HG03457 (cell line): ENCODE data around the gene PFN4.
"Not testable (repeated sequence)": the region's sequence is repeated elsewhere in the genome, so short reads cannot be mapped to it uniquely, and the experiment has no call there.

Experiments
- ATAC-seq: cut with Tn5 transposase; IDR thresholded peaks from one replicate; pipeline ENCODE4 v1.9.1; 2021; ENCODE audit warnings: moderate number of reproducible peaks; ENCODE audit not compliant: unreplicated experiment

Gene PFN4

GRCh38 chr2:24115057-24115456, 8.1 kb downstream of the PFN4 start:
- ATAC-seq: no peak

DNA sequence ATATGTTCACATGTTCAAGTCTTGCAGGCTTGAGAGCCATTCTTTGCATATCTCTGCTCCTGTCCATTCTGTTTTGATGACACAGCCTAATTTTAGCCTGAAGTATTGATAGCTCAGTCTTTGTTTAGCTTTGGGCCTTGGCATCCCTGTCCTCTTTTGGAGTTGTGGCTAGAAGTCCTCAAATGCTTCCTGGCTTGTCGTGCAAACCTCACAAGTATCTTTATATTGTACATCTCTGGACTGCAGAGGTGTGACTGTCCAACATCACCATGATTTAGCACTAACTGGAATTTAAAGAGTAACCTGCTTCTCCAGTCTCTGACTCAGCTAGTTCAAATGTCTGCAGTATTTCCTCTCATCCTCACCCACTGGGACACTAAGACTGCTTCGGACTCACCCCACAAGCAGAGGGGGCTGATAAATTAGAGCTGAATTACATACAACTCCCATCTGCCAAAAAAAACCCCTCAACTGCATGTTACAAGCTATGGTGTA, 11.7 kb downstream of the PFN4 start:
- no peak for ATAC-seq

- no peak for ATAC-seq
Observed at GRCh38 chr2:24110660-24111303, 12.4 kb downstream of the PFN4 start.

DNA sequence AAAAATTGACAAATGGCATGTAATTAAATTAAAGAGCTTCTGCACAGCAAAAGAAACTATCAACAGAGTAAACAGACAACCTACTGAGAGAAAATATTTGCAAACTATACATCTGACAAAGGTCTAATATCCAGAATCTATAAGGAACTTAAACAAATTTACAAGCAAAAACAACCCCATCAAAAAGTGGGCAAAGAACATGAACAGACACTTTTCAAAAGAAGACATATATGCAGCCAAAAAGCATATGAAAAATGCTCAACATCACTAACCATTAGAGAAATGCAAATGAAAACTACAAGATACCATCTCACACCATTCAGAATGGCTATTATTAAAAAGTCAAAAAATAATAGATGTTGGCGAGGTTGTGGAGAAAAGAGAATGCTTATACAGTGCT, 13.7 kb downstream of the PFN4 start:
- ATAC-seq: not testable (repeated sequence)

GRCh38 chr2:24107336-24107735, 15.8 kb downstream of the PFN4 start:
- no peak for ATAC-seq

- ATAC-seq: no peak
Observed at GRCh38 chr2:24106786-24107185, 16.3 kb downstream of the PFN4 start.

GRCh38 chr2:24105816-24106215, 17.3 kb downstream of the PFN4 start:
- no peak for ATAC-seq

- no peak for ATAC-seq
Observed at GRCh38 chr2:24104906-24105305, 18.2 kb downstream of the PFN4 start.

DNA sequence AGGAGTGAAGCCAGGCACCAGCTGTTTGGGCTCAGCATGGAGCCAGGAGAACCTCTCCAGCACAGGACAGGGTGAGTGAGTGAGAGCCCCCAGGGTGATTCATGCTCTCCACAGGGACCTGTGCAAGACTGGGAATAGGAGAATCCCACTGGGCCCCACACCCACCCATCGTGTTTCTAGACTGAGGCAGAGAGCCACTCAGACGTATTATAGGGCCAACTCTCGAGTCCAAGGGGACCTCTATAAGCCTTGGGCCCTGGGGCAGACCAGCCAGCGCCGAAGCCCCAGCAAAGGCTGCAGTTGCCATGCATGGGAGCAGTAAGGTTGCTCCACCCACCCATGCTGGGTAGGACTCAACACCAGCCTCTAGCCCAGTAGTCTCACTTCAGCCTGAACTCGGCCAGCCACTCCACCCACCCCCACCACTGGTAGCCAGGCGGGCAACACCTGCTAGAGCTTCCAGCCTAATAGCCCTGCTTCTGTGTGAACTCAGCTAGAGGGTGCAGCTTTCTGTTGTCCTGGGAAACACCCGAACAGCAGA, 19.0 kb downstream of the PFN4 start:
- no peak for ATAC-seq

DNA sequence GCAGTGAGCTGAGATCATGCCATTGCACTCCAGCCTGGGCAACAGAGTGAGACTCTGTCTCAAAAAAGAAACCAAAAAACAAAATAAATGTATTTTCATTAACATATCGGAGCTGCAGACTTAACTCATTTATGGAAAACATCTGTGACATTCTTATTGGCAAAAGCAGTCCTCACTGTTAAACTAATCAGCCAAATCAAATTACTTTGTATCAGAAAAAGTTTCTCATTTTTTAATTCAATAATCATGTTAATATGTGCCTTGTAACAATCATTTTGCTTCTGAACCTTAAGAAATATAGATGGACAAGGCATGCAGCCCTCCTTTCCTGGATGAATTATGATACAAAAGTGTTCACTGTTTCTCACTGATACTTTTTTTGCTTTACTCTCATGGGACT, 20.5 kb downstream of the PFN4 start:
- ATAC-seq: no peak

DNA sequence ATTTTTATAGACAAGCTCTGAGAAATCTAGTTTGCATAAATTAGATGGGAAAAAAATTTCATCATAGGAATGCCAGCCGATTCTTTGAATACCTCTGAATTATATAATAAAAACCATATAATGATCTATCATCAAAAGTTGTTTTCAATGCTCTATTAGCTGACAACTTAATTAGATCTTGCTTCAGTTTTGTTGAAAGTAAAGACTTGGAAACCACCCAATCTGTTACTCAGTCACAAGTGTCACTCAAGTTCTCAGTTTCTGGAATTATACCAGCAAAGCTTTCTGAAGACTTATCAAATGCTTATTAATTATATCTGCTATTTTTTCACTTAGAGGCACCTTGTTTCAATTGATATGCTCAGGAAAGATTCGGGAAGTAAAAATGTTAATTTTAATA, 21.1 kb downstream of the PFN4 start:
- ATAC-seq: no peak

DNA sequence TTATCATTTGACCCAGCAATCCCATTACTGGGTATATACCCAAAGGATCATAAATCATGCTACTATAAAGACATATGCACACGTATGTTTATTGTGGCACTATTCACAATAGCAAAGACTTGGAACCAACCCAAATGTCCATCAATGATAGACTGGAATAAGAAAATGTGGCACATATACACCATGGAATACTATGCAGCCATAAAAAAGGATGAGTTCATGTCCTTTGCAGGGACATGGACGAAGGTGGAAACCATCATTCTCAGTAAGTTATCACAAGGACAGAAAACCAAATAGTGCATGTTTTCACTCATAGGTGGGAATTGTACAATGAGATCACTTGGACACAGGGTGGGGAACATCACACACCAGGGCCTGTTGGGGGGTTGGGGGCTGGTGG, 22.4 kb downstream of the PFN4 start:
- not testable (repeated sequence) for ATAC-seq

DNA sequence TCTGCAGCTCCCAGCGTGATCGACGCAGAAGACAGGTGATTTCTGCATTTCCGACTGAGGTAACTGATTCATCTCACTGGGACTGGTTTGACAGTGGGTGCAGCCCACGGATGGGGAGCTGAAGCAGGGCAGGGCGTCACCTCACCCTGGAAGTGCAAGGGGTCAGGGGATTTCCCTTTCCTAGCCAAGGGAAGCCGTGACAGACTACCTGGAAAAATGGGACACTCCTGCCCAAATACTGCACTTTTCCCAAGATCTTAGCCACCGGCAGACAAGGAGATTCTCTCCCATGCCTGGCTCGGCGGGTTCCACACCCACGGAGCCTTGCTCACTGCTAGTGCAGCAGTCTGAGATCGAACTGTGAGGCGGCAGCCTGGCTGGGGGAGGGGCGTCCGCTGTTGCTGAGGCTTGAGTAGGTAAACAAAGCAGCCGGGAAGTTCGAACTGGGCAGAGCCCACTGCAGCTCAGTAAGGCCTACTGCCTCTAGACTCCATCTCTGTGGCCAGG, 27.9 kb downstream of the PFN4 start:
- ATAC-seq: not testable (repeated sequence)

DNA sequence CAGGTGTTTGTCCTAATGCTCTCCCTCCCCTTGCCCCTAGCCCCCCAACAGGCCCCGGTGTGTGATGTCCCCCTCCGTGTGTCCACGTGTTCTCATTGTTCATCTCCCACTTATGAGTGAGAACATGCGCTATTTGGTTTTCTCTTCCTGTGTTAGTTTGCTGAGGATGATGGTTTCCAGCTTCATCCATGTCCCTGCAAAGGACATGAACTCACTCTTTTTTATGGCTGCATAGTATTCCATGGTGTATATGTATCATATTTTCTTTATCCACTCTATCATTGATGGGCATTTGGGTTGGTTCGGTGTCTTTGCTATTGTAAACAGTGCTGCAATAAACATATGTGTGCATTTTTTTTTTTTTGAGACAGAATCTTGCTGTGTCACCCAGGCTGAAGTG, 29.9 kb downstream of the PFN4 start:
- not testable (repeated sequence) for ATAC-seq

- no peak for ATAC-seq
Observed at GRCh38 chr2:24088821-24089359, 34.2 kb downstream of the PFN4 start.

- ATAC-seq: no peak
Observed at GRCh38 chr2:24087032-24087431, 36.1 kb downstream of the PFN4 start.

GRCh38 chr2:24086241-24086640, 36.9 kb downstream of the PFN4 start:
- no peak for ATAC-seq

- ATAC-seq: no peak
Observed at GRCh38 chr2:24085200-24085489, 38.0 kb downstream of the PFN4 start.

DNA sequence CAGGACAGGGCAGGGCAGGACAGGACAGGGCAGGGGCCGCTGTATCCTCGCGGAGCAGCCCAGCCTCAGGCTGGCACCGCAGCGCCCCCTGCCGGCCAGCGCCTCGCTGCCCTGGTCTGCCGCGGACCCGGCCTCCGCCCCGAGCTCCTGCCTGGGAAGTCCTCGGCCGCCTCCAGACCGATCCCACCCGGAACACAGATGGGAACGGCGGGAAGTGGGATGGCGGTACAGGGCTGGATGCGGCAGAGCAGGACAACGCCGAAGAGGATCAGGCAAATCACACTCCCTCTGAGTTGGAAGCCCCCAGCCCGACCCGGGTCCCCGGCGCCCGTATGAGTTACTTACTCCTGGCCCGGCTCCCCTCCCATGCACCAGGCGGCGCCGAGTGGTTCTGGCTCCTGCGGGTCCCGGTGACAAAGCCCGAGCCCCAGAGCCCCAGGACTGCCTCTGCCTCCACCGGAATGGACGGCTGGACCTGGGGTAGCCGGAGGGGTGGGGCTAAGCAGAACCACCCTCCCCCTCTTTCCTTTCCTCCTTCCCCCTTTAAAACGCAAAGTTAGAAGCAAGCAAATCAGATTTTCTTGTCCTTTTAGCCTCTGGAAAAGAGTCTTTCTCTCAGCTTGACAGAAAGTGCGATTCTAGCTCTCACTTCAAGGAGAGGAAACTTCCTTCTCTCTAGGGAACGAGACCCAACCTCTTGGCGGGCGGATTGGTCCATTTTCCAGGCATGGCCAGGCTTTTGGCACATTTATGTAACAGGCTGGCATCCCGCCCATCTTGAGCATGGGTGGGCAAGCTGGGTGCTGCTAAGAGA, 38.5 kb downstream of the PFN4 start, which contains the start of gene TP53I3:
Gene TP53I3, minus strand, starts transcription at position 449 of the 814 bp plus-strand sequence. CDS start 508 bp downstream, outside the sequence.
- ATAC-seq: peak; percentile 67

DNA sequence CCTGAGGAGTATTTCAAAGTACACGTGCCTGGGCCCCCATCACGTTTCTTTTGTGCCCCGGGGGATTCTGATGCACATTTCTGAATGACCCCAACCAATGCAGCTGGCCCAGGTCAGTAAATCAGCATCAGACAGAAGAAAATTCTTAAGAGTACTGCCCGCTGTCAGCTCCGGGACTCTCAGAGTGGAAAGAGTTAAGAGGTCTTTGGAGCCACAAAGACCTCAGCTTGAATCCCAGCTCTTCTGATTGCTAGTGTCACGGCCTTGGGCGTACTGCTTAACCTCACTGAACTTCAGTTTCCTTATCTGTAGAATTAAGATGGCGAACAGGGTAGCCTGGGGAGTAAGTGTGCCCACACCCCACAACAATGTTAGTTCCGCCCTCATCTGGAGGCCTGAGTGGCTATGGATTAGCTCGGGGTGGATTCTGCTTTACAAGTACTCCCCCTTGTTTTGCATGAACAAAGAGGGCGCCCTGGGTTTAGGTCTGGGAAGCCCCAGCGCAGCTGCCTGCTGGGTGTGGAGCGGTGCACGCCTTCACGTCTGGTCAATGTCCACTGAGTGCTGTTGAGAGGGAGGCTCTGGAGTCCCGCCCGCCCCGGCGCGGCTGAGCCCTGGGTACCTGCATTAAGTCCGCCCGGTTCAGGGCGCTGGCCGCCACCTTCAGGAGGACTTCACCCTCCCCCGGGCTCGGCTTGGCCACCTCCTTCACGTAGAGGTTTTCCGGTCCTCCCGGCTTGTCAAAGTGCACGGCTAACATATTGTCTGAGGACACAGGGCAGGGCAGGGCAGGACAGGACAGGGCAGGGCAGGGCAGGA, 39.4 kb downstream of the PFN4 start:
- ATAC-seq: peak; percentile 60
